Measurements from ENCODE around the gene TBCD. TPM values are rescaled to one million over a fixed set of nuclear protein-coding genes. Genes with fewer than 3 reads are reported as not detected.

Gene TBCD
- total RNA-seq, 2 donors from 2014 or later = 55.0 to 55.5 TPM

DNA sequence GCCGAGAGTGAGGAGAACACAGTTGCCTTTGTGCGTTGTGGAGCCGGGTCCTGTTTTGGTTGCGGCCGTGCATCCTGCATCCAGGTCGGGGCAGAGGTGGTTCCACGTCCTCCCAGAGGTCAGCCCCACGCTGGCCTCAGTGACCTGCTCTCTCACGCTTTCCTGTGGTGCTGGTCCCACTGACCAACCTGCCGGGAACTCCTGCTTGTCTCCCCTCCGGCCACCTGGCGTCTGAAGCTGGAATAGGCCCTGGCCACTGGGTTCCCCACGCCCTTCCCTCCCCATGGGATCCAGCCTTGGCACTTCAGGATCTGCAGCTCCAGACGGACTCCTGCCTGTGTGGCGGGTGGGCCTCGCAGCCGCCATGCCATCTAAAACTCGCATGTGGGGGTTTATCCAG lies 173.5 kb downstream of the TBCD start:
- TF ChIP-seq, protein P1, sequence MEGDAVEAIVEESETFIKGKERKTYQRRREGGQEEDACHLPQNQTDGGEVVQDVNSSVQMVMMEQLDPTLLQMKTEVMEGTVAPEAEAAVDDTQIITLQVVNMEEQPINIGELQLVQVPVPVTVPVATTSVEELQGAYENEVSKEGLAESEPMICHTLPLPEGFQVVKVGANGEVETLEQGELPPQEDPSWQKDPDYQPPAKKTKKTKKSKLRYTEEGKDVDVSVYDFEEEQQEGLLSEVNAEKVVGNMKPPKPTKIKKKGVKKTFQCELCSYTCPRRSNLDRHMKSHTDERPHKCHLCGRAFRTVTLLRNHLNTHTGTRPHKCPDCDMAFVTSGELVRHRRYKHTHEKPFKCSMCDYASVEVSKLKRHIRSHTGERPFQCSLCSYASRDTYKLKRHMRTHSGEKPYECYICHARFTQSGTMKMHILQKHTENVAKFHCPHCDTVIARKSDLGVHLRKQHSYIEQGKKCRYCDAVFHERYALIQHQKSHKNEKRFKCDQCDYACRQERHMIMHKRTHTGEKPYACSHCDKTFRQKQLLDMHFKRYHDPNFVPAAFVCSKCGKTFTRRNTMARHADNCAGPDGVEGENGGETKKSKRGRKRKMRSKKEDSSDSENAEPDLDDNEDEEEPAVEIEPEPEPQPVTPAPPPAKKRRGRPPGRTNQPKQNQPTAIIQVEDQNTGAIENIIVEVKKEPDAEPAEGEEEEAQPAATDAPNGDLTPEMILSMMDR (IDR thresholded peaks at IDR 0.05) = no peak
- H3K36me3 ChIP-seq = peaks cover 51% of the 10 kb centered on the region
- no peak for ATAC-seq (ENCODE audit: insufficient number of reproducible peaks, low FRiP score, low read depth)

GRCh38 chr17:82926081-82926480 lies 174.2 kb downstream of the TBCD start:
- H3K4me3 ChIP-seq = no peak overlapping the region
- H3K27me3 ChIP-seq (replicated peaks; ENCODE audit: insufficient read depth) = no peaks in the 10 kb centered on the region
- TF ChIP-seq, protein P1 (IDR thresholded peaks at IDR 0.05) = no peak
- H3K27ac ChIP-seq = no peak overlapping the region
- no peaks in the 10 kb centered on the region for H3K4me1 ChIP-seq (ENCODE audit: control insufficient read depth in 1 of 2, low read depth in 2 of 2)
- no peaks in the 10 kb centered on the region for H3K9me3 ChIP-seq
- no peak for ATAC-seq (ENCODE audit: insufficient number of reproducible peaks, low FRiP score, low read depth)
- no peak for DNase-seq (ENCODE audit: low spot score)
- peaks cover 55% of the 10 kb centered on the region for H3K36me3 ChIP-seq

More for the DNA sequence above, 173.5 kb downstream of the TBCD start:
- Histone ChIP-seq H3K27ac (no peak overlapping the region), H3K9me3 (no peaks in the 10 kb centered on the region), H3K4me1 (ENCODE audit: control insufficient read depth in 1 of 2, low read depth in 2 of 2) (no peaks in the 10 kb centered on the region), H3K4me3 (no peak overlapping the region), H3K27me3 (replicated peaks; ENCODE audit: insufficient read depth) (no peaks in the 10 kb centered on the region)
- no peak for DNase-seq (ENCODE audit: low spot score)

DNA sequence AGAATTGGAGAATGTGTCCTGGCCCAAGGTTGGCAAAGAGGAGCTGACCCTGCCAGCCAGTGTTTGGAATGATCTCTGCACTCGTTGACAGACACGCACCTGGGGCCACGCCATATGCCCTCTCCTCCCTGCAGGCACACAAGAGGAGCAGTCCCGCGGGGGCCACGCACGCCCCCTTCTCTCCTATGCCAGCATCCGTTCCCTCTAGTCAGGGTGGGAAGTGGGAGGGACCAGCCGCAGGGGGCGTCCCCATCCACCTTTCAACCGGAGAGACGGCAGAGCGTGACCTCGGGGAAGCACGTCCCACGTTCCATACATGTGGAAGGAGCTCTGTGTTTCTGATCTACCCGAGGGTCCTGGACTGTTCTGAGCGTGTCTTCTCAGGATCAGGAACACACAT lies 174.9 kb downstream of the TBCD start:
- Histone ChIP-seq H3K36me3 (peaks cover 55% of the 10 kb centered on the region), H3K4me1 (ENCODE audit: control insufficient read depth in 1 of 2, low read depth in 2 of 2) (no peaks in the 10 kb centered on the region)

DNA sequence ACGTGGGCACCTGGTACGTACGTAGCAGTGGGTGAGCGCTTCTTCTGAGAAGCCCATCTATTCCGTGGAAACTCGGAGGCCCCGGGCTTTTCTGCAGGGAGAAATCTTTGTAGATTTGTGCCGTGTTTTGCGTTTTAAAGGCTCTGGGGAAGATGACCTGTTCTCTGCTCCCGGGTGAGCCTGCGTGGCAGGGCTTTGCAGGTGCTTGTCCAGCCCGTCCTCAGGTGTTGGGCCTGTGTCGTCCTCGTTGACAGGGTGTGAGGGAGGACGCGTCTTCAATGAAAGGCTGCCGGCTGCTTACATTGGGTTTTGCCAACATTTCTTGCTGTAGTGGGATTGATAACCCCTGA lies 175.4 kb downstream of the TBCD start:
- DNase-seq (ENCODE audit: low spot score) (no peak), ATAC-seq (ENCODE audit: insufficient number of reproducible peaks, low FRiP score, low read depth) (no peak)
- TF ChIP-seq, protein P1 (IDR thresholded peaks at IDR 0.05) = no peak
- Histone ChIP-seq H3K9me3 (no peaks in the 10 kb centered on the region), H3K4me1 (ENCODE audit: control insufficient read depth in 1 of 2, low read depth in 2 of 2) (no peaks in the 10 kb centered on the region), H3K4me3 (no peak overlapping the region), H3K27ac (no peak overlapping the region), H3K27me3 (replicated peaks; ENCODE audit: insufficient read depth) (no peaks in the 10 kb centered on the region), H3K36me3 (peaks cover 55% of the 10 kb centered on the region)

More for the DNA sequence above, 174.9 kb downstream of the TBCD start:
- Histone ChIP-seq H3K27me3 (replicated peaks; ENCODE audit: insufficient read depth) (no peaks in the 10 kb centered on the region), H3K27ac (no peak overlapping the region), H3K4me3 (no peak overlapping the region), H3K9me3 (no peaks in the 10 kb centered on the region)
- no peak for ATAC-seq (ENCODE audit: insufficient number of reproducible peaks, low FRiP score, low read depth)
- TF ChIP-seq, protein P1 (IDR thresholded peaks at IDR 0.05) = no peak
- DNase-seq (ENCODE audit: low spot score) = no peak

DNA sequence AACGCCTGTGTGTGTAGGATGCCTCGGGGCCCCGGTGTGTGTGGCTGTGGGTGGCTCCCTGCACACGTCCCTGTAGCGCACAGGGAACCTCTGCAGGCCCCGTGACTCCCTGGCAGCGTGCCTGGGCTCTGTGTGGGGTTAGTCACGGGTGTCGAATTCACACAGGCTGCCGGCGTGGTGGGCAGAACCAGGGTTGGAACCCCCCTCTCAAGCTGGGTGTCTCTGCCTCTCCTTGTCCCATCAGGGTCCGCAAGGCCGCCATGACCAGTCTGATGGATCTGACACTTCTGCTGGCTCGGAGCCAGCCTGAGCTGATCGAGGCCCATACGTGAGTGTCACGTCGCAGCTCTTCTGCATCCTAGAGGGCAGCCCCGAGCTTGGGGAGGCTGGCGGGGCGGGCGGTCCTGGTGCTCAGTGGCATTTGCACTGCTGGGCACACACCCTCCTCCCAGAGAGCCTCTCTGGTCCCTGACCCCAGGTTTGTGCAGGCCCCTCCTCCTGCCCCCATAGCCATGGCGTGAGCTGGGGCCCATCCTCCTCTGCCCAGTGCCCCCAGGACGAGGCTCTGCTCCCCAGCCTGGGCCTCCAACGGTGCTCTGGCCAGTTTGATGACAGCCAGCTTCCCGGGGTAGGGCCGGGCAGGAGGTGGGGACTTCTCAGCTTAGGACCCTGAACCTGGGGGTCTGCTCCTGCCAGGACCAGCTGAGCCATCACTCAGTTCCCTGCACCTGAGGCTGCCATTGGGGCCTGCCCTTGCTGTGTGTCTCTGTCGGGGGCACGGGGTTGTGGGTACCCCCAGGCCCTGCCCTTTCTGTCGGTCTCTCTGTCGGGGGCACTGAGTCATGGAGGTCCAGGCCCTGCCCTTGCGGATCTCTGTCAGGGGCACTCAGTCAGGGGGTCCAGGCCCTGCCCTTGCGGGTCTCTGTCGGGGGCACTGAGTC lies 176.1 kb downstream of the TBCD start:
- Histone ChIP-seq H3K27ac (no peak overlapping the region), H3K4me1 (ENCODE audit: control insufficient read depth in 1 of 2, low read depth in 2 of 2) (no peaks in the 10 kb centered on the region), H3K4me3 (no peak overlapping the region), H3K27me3 (replicated peaks; ENCODE audit: insufficient read depth) (no peaks in the 10 kb centered on the region), H3K36me3 (peaks cover 55% of the 10 kb centered on the region), H3K9me3 (no peaks in the 10 kb centered on the region)
- TF ChIP-seq, protein P1 (IDR thresholded peaks at IDR 0.05) = no peak
- DNase-seq (ENCODE audit: low spot score) = no peak
- ATAC-seq (ENCODE audit: insufficient number of reproducible peaks, low FRiP score, low read depth) = no peak
